ENCODE measurements around the gene SLC34A2. TPM values are rescaled to one million over a fixed set of nuclear protein-coding genes. Genes with fewer than 3 reads are reported as not detected.

The SLC34A2 gene
- total RNA-seq, 1 experiment from 2014 or later, result not detected

GRCh38 chr4:25621027-25621930 lies 34.4 kb upstream of the SLC34A2 start:
- Histone ChIP-seq H3K9me3 (ENCODE audit: low read length) (no peaks in the 10 kb centered on the region), H3K27me3 (ENCODE audit: low read length) (no peaks in the 10 kb centered on the region), H2AFZ (ENCODE audit: low read length) (no peak overlapping the region), H3K4me3 (ENCODE audit: low read length) (no peak overlapping the region), H3K36me3 (ENCODE audit: low read depth, low read length) (no peaks in the 10 kb centered on the region), H3K4me2 (ENCODE audit: low read length) (no peak overlapping the region), H3K9ac (ENCODE audit: low read length) (no peak overlapping the region), H3K9me2 (replicated peaks; ENCODE audit: low read length) (no peaks in the 10 kb centered on the region), H4K20me1 (ENCODE audit: low read length) (no peaks in the 10 kb centered on the region), H3K79me2 (ENCODE audit: low read length) (no peaks in the 10 kb centered on the region), H3K27ac (ENCODE audit: low read length) (no peak overlapping the region), H3F3A (ENCODE audit: low read length, unreplicated experiment) (no peaks in the 10 kb centered on the region), H3K4me1 (ENCODE audit: insufficient read depth, low read length) (peaks cover 4% of the 10 kb centered on the region; the same call in 1 of the 2 replicates)
- ATAC-seq, result no peak
- intact Hi-C loops (cut with micrococcal nuclease), result no loop called here
- no peak for DNase-seq
- POLR2A ChIA-PET (ENCODE audit: unreplicated experiment), result no interaction called here
- no peak for TF ChIP-seq EZH2 (IDR thresholded peaks at IDR 0.05; ENCODE audit: low read length, unreplicated experiment)
- TF ChIP-seq CTCF (conservative IDR thresholded peaks at IDR 0.05; ENCODE audit: low read depth, low read length), result no peak
- no peak for TF ChIP-seq EZH2phosphoT487 (IDR thresholded peaks at IDR 0.05; ENCODE audit: borderline replicate concordance, low read length)
- BruUV-seq (replicated peaks), result no TSS peak
- CTCF ChIA-PET, result no interaction called here

GRCh38 chr4:25624616-25625015 lies 31.0 kb upstream of the SLC34A2 start:
- no peaks in the 10 kb centered on the region for H3K9me3 ChIP-seq (ENCODE audit: low read length)
- BruUV-seq (replicated peaks), result no TSS peak

More at GRCh38 chr4:25624616-25625015, 31.0 kb upstream of the SLC34A2 start:
- Histone ChIP-seq H3K9me2 (replicated peaks; ENCODE audit: low read length) (no peaks in the 10 kb centered on the region), H3K4me2 (ENCODE audit: low read length) (no peak overlapping the region), H3K27me3 (ENCODE audit: low read length) (no peaks in the 10 kb centered on the region), H3K4me1 (ENCODE audit: insufficient read depth, low read length) (peaks cover 4% of the 10 kb centered on the region; the same call in 1 of the 2 replicates), H3K79me2 (ENCODE audit: low read length) (no peaks in the 10 kb centered on the region), H2AFZ (ENCODE audit: low read length) (no peak overlapping the region), H4K20me1 (ENCODE audit: low read length) (no peaks in the 10 kb centered on the region), H3K27ac (ENCODE audit: low read length) (no peak overlapping the region), H3F3A (ENCODE audit: low read length, unreplicated experiment) (no peaks in the 10 kb centered on the region), H3K9ac (ENCODE audit: low read length) (no peak overlapping the region), H3K4me3 (ENCODE audit: low read length) (no peak overlapping the region), H3K36me3 (ENCODE audit: low read depth, low read length) (no peaks in the 10 kb centered on the region)
- ChIA-PET POLR2A (ENCODE audit: unreplicated experiment) (interaction anchor here (0.5 kb wide), 1 partner anchor 10 kb away, joined by 14 read pairs; no protein-coding TSS in a partner anchor), CTCF (no interaction called here)
- peak; percentile 31; the same call in 1 of the 2 replicates for ATAC-seq
- TF ChIP-seq EZH2 (IDR thresholded peaks at IDR 0.05; ENCODE audit: low read length, unreplicated experiment), result no peak
- TF ChIP-seq CTCF (conservative IDR thresholded peaks at IDR 0.05; ENCODE audit: low read depth, low read length), result no peak
- TF ChIP-seq EZH2phosphoT487 (IDR thresholded peaks at IDR 0.05; ENCODE audit: borderline replicate concordance, low read length), result no peak
- DNase-seq, result peak; percentile 42
- intact Hi-C loops (cut with micrococcal nuclease), result no loop called here

Data from PC-3 (cell line).